NCI-H146 treated with DMSO at 0.1 percent for 48 hours (cell line): Measurements from ENCODE around the gene ARHGEF3.
A peak's percentile ranks its signal among the peaks of the same experiment; 100 is the strongest.

Experiments used
- DNase-seq: peaks from one replicate; lab custom pipeline; 2025; ENCODE audit not compliant: unreplicated experiment; lab: John Stamatoyannopoulos, UW

Gene ARHGEF3, protein sequence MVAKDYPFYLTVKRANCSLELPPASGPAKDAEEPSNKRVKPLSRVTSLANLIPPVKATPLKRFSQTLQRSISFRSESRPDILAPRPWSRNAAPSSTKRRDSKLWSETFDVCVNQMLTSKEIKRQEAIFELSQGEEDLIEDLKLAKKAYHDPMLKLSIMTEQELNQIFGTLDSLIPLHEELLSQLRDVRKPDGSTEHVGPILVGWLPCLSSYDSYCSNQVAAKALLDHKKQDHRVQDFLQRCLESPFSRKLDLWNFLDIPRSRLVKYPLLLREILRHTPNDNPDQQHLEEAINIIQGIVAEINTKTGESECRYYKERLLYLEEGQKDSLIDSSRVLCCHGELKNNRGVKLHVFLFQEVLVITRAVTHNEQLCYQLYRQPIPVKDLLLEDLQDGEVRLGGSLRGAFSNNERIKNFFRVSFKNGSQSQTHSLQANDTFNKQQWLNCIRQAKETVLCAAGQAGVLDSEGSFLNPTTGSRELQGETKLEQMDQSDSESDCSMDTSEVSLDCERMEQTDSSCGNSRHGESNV

DNA sequence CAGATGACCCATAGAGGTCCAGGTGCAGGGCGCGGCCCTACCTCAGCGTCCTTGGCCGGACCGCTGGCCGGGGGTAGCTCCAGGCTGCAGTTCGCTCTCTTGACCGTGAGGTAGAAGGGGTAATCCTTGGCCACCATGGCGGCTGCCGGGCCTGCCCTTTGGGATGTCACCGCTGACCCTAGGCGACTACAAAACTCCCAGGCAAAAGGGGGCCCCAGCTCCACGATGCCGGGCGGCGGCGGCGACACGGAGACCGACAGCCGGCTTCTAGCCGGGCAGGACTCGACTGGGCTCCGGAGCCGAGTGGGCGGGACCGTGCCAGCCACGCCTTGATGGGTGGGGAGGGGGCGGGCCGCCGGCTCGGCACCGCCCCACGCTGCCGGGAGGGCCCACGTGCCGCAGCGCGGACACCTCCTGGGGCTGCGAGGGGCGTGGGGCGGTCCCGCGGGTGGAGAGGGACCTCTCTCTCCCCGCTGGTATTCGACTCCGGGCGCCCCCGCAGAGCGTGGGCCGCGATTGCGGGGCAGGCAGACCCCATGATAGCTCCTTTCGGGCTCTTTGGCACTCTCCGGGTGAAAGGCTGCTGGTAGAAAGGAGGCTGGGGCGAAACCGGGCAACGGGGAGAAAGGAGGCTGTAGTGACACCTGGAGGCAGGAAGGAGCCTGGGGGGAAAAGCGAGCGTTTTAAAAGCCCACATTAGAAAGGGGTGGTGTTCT, at the start of gene ARHGEF3:
TSS of gene ARHGEF3 (minus strand) at position 288 of the 716 bp plus-strand sequence. CDS start at position 137, 151 bp downstream.
- peak; percentile 39 for DNase-seq

DNA sequence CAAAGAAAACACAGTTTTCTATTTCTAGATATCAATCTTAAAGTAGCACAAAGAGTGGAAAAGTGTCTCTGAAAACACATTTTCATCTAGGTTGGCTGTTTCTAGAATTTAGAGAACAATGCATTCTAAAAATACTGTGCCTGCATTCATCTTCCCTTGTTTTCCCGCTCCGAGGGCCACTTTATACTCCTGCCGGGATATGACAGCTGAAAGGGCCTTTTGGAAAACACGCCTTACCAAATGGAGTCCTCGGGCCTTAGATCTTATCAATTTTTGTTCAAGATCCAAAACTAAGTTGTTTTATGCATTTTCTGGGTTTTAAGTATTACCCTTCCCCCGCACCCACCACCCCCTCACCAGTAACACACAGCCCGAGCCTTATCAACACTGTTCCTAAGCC, 47.9 kb upstream of the ARHGEF3 start:
- no peak for DNase-seq

DNA sequence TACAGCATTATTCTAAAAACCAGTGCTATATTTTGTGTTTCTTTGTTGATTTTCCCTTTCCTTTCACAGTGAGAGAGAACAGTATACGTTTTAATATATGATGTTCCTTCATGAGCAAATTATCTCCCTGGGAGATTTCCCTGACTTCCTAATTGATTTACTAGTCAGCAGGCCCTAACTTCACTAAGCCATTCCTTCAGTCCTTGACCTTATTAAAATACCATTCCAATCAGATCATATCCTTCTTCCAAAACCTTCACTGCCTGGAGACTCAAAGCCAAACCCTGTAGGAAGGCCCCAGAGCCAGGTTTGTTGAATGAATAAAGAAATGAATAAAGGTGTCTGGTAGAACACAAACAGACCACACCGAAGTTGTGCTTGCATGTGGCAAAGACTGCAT, 43.8 kb upstream of the ARHGEF3 start:
- DNase-seq: no peak

DNA sequence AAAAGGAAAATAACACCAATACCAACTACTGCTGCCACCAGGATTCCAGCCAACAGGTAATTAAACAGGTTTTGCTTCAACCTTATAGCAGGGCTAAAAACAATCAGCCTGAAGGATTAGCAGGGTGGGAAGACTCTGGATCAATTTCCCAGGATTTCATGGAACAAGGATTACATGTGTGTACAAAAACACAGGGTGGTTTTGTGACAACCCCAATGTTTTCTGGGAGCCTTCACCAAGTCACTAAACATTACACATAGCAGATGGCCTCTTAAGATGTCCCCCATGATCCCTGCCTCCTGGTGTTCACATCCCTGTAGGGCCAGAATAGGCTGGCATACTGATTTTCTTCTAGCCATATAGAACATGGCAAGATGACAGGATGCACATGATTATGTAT, 42.8 kb upstream of the ARHGEF3 start:
- DNase-seq: no peak

DNA sequence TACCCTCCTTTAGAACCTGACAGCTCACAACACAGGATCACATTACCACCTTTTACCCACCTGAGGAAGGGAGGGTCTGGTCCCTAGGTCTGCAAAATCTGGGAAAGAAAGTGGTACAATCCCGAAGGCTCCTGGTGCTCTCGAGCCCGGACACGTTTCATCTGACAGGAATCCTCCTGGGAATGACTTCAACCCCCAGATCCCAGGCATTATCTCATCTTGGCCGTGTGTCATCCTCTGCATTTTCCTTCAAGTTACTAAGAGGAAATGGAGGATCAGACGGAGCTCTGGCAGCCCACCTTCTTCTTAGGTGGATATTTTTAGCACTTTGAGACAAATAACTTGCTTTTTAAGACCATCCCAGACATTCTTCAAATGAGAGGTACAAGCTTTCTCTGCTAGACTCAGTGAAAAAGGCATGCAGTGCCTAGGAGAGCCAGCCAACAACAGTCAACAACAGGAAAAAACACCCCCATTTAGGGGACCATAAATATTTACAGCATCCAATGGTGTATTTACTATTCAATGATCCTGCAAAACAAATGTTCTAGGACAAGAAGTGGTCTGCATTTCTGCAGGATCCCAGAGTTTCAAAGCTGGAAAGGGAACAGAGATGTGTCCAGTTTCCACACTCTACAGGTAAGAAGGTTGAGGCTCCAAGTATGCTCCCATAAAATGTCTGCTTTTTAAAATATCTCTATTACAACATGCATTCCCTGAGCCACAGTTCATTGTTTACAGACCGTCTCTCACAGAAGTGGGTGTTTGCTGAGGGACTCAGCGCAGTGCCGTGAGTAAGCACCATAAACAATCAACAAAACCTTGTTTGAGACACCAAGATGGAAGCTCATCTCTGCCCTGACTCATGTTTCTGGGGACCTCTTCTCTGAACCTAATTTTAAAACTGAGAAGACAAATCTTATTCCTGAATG, 38.3 kb upstream of the ARHGEF3 start:
- DNase-seq: no peak

DNA sequence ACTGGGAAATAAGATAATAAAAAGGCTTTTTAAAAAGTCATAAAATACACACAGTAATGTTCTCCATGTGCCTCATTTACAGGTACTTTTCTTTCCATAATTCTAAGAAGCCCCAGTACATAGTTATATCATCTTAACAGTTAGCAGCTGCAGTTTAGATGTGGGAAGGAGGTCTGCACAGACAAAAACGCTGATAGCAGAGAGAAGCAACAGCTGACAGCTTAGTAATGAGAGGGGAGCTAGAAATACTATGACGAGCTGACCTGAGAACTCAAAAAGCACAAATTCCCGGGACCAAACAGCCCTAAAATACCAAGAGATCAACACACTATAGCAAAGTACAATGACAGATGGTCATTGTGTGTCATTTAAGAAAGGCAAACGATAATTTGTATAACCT, 36.7 kb upstream of the ARHGEF3 start:
- DNase-seq: no peak

DNA sequence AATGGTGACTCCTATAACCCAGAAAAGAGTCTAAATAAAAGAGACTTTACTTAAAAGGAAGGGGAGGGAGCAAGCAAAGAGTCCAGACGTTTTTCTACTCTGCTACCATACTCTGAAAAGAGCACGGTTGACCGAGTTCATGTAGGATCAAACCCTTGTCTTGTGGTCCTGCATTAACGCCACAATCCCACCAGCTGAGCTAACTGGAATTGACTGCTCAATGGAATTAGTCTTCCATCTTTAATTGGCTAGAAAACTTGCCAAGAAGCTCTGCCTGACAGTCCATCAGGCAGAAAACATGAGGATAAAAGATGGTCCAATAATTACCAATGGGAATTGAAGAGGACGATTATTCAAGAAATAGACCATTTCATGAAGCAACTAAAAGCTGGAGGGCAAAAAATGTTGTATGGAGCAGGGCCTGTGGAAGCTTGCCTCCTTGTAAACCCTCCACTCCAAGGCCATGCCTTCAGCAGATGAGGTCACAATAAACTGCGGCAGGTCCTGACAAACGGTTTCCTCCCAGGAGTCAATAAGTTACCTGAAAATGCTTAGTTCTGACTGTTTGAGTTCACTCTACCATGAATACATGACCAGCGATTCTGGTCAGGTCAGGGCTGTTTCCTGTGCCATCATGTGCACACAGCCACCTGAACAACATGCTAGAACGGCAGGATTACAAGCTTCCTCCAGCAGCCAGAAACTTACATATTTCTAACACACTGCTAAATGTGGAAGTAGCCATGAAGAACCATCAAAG, 35.6 kb upstream of the ARHGEF3 start:
- DNase-seq: no peak

DNA sequence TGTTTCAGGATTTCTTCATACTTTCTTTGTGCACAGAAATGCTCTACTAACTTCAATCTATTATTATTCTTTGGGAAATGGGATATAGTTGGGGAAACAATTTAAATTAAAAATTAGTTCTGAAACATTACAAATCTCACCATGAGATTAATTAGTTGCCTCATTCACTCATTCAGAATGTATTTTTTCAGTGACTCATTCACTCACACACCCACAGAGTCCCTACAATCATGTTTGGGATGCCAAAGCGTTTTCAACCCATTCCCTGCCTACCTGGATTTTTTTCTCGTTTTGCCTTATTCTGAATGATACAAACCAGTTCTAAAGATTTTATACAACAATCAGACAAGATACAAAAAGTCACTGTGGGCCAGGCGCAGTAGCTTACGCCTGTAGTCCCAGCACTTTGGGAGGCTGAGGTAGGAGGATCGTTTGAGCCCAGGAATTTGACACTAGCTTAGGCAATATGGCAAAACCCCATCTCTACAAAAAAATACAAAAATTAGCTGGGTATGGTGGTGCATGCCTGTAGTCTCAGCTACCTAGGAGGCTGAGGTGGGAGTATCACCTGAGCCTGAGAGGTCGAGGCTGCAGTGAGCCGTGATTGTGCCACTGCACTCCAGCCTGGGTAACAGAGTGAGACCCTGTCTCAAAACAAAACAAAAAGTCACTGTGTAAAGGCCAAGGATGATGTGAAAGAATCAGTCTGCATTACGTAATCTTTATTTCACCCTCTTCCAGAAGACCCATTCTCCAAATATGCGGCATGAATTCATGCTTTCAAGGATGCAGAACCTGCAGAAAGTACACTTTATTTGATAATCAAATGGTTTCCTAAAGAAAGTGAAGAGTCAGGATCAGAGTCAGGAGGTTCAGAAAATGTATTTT, 34.8 kb upstream of the ARHGEF3 start:
- no peak for DNase-seq

DNA sequence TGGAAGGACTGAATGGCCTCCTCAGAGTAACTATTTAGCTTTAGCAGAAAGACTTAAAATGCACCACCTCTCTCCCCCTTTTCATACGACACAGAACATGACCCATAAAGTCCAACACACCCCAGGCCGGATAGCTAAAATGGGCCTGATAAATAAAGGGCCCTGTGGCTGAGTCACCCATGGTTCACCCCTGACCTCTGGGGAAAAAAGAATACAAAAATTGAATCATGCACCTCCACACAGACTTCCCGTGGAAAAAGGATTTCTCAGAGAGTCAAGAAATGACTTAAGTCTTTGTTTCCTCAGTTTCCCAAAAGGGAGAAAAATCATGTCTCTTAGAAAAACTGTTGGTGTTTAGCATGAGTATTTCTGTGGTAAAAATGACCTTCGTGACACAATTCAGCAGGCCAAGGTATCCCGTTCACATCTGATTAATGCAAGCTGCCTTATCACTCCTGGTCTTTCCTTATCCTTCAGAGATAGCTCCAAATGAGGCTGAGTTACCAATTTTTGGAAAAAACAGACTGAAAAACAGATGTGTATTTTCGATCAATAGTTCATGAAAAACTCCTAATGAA, 34.0 kb upstream of the ARHGEF3 start:
- no peak for DNase-seq

DNA sequence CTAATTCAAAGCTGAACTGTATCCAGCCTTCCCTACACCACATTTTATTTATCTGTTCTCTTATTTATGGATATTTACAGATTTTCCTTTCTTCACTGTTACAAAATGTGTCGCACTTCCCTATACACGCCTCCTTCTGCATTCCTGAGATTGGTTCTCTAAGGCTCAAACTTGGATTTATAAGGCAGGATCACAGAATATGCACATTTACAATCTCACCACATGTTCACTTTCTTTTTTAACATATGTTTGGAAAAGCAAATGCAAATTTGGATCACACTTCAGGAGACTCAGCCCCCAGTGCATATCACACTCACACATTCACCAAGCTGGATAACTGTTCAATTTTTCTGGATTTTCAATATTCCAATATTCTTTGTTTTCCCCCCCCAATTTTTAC, 31.8 kb upstream of the ARHGEF3 start:
- DNase-seq: no peak

DNA sequence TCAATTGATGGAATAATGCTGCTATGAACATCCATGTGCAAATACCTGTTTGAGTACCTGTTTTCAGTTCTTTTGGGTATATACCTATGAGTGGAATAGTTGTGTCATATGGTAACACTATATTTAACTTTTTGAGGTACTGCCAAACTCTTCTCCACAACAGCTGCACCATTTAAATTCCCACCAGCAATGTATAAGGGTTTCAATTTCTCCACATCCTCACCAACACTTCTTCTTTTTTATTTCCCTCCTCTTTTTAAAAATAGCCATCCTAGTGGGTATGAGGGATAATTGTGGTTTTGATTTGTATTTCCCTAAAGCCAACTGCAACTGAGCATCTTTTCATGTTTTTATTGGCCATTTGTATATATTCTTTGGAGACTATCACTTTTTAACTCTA, 31.3 kb upstream of the ARHGEF3 start:
- no peak for DNase-seq

DNA sequence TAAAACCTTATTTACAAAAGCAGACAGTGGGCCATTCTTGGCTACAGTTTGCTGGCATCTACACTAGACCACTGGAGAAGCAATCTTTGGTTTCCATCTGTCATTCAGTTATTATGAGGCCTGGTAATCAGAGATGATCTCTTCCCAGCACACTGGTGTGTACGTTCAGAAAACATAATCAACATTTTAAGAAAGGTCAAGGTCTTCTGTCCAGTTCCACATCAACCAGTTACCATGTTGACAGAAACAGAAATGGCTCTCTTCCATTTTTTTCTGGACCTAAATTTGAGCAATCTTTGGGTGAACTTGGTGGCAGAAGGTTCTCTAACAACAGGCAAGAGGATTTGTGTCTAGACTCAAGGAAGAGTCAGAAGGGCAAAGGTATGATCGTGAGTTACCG, 29.8 kb upstream of the ARHGEF3 start:
- no peak for DNase-seq

DNA sequence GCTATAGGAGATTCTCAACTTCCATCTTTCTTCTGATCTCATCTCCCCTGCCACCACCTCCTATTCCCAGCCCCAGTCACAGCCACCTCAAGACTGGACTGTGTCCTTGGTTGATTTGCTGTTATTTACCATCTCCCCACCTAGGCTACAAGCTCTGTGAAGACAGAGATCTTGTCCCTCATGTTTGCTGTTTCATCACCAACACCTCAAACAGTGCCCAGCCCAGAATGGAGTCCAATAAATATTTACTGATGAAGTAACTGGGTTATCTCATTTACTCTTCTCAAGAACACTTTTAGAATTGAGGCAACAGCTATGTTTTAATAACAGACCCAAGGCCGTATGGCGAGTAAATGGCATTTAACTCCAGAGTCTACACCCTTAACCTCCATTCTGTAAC, 29.1 kb upstream of the ARHGEF3 start:
- DNase-seq: no peak

DNA sequence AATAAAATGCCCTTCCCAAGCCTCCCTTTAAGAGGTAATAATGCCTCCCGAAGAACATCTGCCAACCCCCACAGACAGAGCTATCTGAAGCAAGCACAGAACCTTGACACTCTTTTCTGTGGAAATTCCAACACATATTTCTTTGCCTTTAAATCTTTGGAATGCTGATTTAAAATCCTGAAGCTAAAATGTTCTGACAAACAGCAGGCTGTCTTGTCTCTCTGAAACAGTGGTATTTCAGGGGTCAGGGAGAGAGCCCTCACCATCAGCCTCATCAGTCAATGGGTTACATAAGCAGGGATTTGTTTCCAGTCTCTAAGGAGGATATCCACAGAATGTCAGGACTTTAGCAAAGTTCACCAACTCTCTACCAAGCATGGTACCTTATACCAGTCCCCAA, 27.8 kb upstream of the ARHGEF3 start:
- no peak for DNase-seq

DNA sequence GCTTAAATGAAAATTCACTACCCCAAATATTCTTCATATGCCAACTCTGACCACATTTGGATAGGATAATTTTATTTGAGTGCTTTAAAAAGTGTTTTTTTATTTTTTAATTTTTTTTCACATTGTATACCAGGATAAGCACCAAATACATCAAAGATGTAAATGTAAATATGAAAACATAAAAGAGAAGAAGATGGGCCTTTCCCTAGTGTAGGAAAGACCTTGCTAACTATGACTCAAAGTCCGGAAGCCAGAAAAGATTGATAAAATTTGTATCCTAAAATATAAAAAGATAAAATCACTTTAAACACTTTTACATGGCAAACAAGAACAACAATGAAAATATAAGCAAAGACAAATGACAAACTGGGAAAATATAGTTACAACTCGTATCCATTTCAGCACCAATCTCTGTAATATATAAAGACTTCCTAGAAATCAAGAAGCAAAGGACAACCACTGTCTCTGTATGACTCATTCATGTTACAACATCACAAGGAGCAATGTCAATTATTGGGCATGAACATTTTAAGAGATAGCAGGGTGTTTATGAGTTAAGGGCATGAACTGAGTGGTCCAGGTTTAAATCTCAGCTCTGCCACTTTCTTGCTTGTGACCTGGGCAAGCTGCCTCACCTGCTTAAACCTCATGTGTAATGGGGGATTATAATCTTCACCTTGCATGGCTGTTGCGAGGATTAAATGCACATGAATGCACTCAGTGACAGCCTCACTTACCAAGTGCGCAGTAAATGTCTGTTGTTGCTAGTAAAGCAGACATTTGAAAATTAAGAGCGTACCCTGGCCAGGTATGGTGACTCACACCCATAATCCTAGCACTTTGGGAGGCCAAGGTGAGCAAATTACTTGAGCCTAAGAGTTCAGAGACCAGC, 25.3 kb upstream of the ARHGEF3 start:
- no peak for DNase-seq

DNA sequence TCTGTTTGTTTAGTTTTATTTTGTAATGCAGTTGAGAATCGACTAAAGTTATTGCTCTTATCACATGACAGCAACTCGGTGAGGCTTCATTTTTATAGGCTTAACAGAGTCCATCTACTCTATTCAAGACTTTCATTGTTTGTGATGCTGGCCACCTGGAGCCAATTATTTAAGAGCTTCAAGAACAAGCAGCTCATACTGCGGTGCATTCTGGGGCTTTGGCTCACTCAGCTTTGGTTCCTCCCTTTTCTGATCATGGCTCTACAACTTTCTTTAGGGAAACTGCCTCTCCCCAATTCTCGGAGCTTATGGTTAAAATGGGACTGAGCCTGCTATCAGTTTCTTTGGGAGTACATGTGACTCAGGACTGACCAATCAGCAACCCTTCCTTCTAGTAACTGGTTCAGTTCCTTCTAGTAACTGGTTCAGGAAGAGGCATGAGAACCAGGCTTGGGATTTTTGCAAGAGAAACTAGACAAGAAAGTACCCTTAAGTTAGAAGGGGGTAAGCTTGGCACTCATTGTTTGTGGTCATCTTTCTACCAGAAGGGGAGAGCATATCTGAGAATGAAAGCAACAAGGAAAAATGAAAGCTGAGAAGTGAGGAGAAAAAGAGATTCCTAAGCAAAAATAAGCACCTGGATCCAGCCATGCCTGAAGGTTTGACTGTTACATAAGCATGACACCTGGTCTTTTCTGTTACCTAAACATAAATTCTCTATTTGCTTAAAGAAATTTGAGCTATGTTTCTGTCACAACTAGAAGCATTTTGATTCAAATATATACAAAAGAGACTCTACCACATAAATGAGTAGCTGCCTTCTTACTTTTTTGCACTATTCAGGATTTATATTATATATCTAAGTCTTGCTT, 24.1 kb upstream of the ARHGEF3 start:
- DNase-seq: no peak
